Mesendoderm (in vitro differentiated cells): Measurements from ENCODE around the gene MYO16.
"Not testable (repeated sequence)": the region's sequence is repeated elsewhere in the genome, so short reads cannot be mapped to it uniquely, and the experiment has no call there.

Experiments
- DNase-seq: peaks from one replicate; pipeline ENCODE4 v3.0.0; 2013
- H2AK5ac ChIP-seq: 2 replicates; pipeline ENCODE4 v1.6.1; 2013; ENCODE audit warnings: low read length, inconsistent platforms
- H2BK120ac ChIP-seq: 2 replicates; pipeline ENCODE4 v1.6.1; 2013; ENCODE audit warnings: low read depth, mild to moderate bottlenecking, low read length, moderate library complexity, mixed read lengths
- H2BK15ac ChIP-seq: replicated peaks from 2 replicates; pipeline ENCODE4 v1.6.1; 2013; ENCODE audit warnings: low read depth, mild to moderate bottlenecking, moderate library complexity
- H2BK5ac ChIP-seq: 2 replicates; pipeline ENCODE4 v1.6.1; 2013; ENCODE audit warnings: low read length, inconsistent platforms
- H3K18ac ChIP-seq: 2 replicates; pipeline ENCODE4 v1.6.1; 2013; ENCODE audit warnings: mild to moderate bottlenecking, low read length, mixed read lengths
- H3K23ac ChIP-seq: one replicate; pipeline ENCODE4 v1.6.1; 2013; ENCODE audit warnings: low read length
- H3K27ac ChIP-seq: 2 replicates; pipeline ENCODE4 v1.5.1; 2013; ENCODE audit warnings: low read depth, mild to moderate bottlenecking, inconsistent platforms, low read length, moderate library complexity
- H3K27me3 ChIP-seq: 2 replicates; pipeline ENCODE4 v1.6.1; 2013; ENCODE audit warnings: low read length, control low read depth, mild to moderate bottlenecking, inconsistent platforms; ENCODE audit not compliant: insufficient read depth, poor library complexity
- H3K36me3 ChIP-seq: 2 replicates; pipeline ENCODE4 v1.6.1; 2013; ENCODE audit warnings: low read length, inconsistent platforms; ENCODE audit not compliant: control insufficient read depth, insufficient read depth
- H3K4ac ChIP-seq: one replicate; pipeline ENCODE4 v1.6.1; 2013; ENCODE audit warnings: low read depth, mild to moderate bottlenecking, low read length, moderate library complexity
- H3K4me1 ChIP-seq: 2 replicates; pipeline ENCODE4 v1.6.1; 2013; ENCODE audit warnings: low read depth, low read length, inconsistent platforms; ENCODE audit not compliant: control insufficient read depth
- H3K4me2 ChIP-seq: 2 replicates; pipeline ENCODE4 v1.6.1; 2013; ENCODE audit warnings: low read length
- H3K4me3 ChIP-seq: 2 replicates; pipeline ENCODE4 v1.5.1; 2013; ENCODE audit warnings: mild to moderate bottlenecking, low read length
- H3K56ac ChIP-seq: one replicate; pipeline ENCODE4 v1.6.1; 2013; ENCODE audit warnings: low read length
- H3K79me1 ChIP-seq: 2 replicates; pipeline ENCODE4 v1.6.1; 2013; ENCODE audit warnings: low read length, inconsistent platforms
- H3K79me2 ChIP-seq: 2 replicates; pipeline ENCODE4 v1.6.1; 2013; ENCODE audit warnings: mild to moderate bottlenecking, low read length; ENCODE audit not compliant: control insufficient read depth, insufficient read depth
- H3K9ac ChIP-seq: 2 replicates; pipeline ENCODE4 v1.6.1; 2013; ENCODE audit warnings: low read length, inconsistent platforms
- H4K5ac ChIP-seq: one replicate; pipeline ENCODE4 v1.6.1; 2013; ENCODE audit warnings: low read length
- H4K8ac ChIP-seq: one replicate; pipeline ENCODE4 v1.6.1; 2013; ENCODE audit warnings: low read depth, mild to moderate bottlenecking, control low read depth, low read length, moderate library complexity
- WGBS: extraction: QIAGEN DNeasy Blood & Tissue Kit; methylation state at CpG from one replicate; pipeline ENCODE4 v1.1.7; 2013; ENCODE audit warnings: low lambda C conversion rate, missing lambda C conversion rate; ENCODE audit not compliant: insufficient coverage; ENCODE audit errors: extremely low coverage; 5-methylcytosine and 5-hydroxymethylcytosine counted together

The MYO16 gene

DNA sequence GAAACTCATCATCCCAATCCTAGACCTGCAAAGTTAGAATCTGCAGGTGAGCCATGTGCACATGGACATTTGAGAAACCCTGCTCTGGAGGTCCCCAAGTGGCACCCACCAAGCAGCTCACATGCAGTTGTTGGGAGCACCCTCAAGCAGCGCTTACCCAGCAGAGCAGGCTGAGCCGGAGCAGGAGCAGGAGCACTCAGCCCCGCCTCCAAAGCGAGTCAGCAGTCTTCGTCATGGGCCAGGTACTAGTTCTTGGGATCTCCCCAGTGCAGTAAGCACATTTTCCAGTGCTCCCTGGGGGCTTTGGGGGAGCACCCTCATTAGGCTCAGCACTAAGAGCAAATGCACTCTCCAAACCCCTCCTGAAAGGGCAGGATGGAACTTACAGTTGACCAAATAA is 584.3 kb downstream of the MYO16 start:
- Histone ChIP-seq H4K5ac (no peak overlapping the region), H3K79me1 (no peaks in the 10 kb centered on the region), H3K4ac (no peak overlapping the region), H2AK5ac (no peak overlapping the region), H3K4me3 (no peak overlapping the region), H3K36me3 (no peaks in the 10 kb centered on the region), H3K56ac (no peak overlapping the region), H4K8ac (no peak overlapping the region), H2BK5ac (no peak overlapping the region), H3K27ac (no peak overlapping the region), H3K27me3 (no peaks in the 10 kb centered on the region), H3K79me2 (no peaks in the 10 kb centered on the region), H3K23ac (no peak overlapping the region), H3K4me1 (no peaks in the 10 kb centered on the region), H2BK120ac (no peak overlapping the region), H3K18ac (no peak overlapping the region), H3K4me2 (no peak overlapping the region), H3K9ac (no peak overlapping the region), H2BK15ac (no peak overlapping the region)
- no peak for DNase-seq
- WGBS = no CpG with 5 or more reads among the region's 5 CpGs

DNA sequence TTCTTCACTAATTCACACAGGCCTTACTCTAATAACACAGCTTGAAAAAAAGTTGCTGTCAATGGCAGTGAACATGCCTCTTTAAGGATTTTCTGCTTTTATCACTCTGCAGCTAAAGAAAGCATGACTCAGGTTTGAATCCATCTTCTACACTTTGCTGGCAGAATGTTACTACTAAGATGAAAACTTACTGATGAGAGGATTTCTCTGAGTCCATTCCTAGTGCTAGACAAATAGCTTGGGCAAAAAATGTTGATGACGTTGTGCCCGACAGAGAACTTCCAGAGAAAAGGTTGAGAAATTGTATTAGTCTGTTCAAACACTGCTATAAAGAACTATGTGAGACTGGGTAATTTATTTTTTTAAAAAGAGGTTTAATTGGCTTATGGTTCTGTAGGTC is 585.0 kb downstream of the MYO16 start:
- no peak overlapping the region for H2BK120ac ChIP-seq
- H3K27ac ChIP-seq = no peak overlapping the region
- no peak overlapping the region for H4K5ac ChIP-seq
- no CpG with 5 or more reads among the region's 2 CpGs for WGBS
- no peak overlapping the region for H4K8ac ChIP-seq
- H2AK5ac ChIP-seq = no peak overlapping the region
- H2BK15ac ChIP-seq = no peak overlapping the region
- no peaks in the 10 kb centered on the region for H3K79me1 ChIP-seq
- H3K23ac ChIP-seq = no peak overlapping the region
- no peaks in the 10 kb centered on the region for H3K4me1 ChIP-seq
- no peak overlapping the region for H3K4me2 ChIP-seq
- no peak overlapping the region for H3K9ac ChIP-seq
- H3K4ac ChIP-seq = no peak overlapping the region
- H2BK5ac ChIP-seq = no peak overlapping the region
- no peak overlapping the region for H3K56ac ChIP-seq
- H3K27me3 ChIP-seq = no peaks in the 10 kb centered on the region
- no peak overlapping the region for H3K18ac ChIP-seq
- no peaks in the 10 kb centered on the region for H3K79me2 ChIP-seq
- H3K4me3 ChIP-seq = no peak overlapping the region
- H3K36me3 ChIP-seq = no peaks in the 10 kb centered on the region
- DNase-seq = no peak

DNA sequence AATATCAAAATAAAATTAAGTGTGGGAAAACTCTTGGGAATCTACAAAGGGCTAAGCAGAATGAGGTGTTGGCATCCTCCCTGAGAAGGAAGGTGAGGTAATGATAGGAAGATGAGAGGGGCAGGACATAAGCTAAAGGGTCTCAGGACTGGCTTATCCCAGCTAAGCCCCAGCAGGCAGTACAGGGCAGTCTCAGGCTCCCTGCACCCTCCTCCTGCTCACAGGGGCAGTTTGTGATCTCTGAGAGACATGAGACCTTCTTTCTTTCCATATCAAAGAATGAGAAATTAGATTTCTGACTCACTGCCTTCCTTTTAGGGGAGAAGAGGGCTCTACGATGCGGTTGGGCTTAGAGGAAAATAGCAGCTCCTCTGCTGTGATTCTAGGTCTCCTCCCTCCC is 586.0 kb downstream of the MYO16 start:
- no peak overlapping the region for H3K27ac ChIP-seq
- H3K79me2 ChIP-seq = no peaks in the 10 kb centered on the region
- no peak overlapping the region for H3K56ac ChIP-seq
- H3K4me1 ChIP-seq = no peaks in the 10 kb centered on the region
- H3K36me3 ChIP-seq = no peaks in the 10 kb centered on the region
- no peak overlapping the region for H3K4ac ChIP-seq
- no peak overlapping the region for H3K18ac ChIP-seq
- no peak overlapping the region for H3K4me3 ChIP-seq
- WGBS = no CpG with 5 or more reads among the region's 2 CpGs
- no peak overlapping the region for H2BK120ac ChIP-seq
- no peak overlapping the region for H2BK15ac ChIP-seq
- H3K27me3 ChIP-seq = no peaks in the 10 kb centered on the region
- no peak for DNase-seq
- no peak overlapping the region for H3K9ac ChIP-seq
- no peaks in the 10 kb centered on the region for H3K79me1 ChIP-seq
- H2AK5ac ChIP-seq = no peak overlapping the region
- H4K8ac ChIP-seq = no peak overlapping the region
- no peak overlapping the region for H2BK5ac ChIP-seq
- H4K5ac ChIP-seq = no peak overlapping the region
- no peak overlapping the region for H3K4me2 ChIP-seq
- no peak overlapping the region for H3K23ac ChIP-seq

DNA sequence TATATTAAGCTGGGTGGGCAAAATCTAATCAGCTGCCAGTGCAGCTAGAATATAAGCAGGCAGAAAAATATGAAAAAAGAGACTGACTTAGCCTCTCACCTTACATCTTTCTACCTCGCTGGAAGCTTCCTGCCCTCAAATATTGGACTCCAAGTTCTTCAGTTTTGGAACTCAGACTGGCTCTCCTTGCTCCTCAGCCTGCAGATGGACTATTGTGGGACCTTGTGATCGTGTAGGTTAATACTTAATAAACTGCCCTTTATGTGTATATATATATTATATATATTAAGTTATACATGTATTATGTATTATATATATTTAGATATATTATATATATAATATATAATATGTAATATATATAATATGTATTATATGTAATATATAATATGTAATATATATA is 588.1 kb downstream of the MYO16 start:
- not testable (repeated sequence) for H3K4ac ChIP-seq, H3K79me2 ChIP-seq, H3K4me3 ChIP-seq, H3K27ac ChIP-seq, H3K9ac ChIP-seq, H4K8ac ChIP-seq, H2BK5ac ChIP-seq, H3K4me1 ChIP-seq, H3K18ac ChIP-seq, H4K5ac ChIP-seq, H3K23ac ChIP-seq, H3K27me3 ChIP-seq, H2AK5ac ChIP-seq, DNase-seq, H2BK120ac ChIP-seq, H3K4me2 ChIP-seq, H3K56ac ChIP-seq, H3K79me1 ChIP-seq, H2BK15ac ChIP-seq, H3K36me3 ChIP-seq
- no CpG with 5 or more reads among the region's 2 CpGs for WGBS

DNA sequence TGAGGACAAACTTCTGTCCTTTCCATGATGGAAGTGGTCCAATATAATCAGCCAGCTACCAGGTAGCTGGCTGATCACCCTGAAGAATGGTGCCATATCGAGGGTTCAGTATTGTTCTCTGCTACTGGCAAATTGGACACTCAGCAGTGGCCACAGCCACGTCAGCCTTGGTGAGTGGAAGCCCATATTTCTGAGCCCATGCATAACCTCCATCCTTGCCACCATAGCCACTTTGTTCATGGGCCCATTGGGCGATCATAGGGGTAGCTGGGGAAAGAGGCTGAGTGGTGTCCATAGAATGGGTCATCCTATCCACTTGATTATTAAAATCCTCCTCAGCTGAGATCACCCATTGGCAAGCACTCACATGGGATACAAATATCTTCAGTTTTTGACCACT is 591.2 kb downstream of the MYO16 start:
- H4K8ac ChIP-seq = no peak overlapping the region
- H3K23ac ChIP-seq = no peak overlapping the region
- H3K18ac ChIP-seq = no peak overlapping the region
- no CpG with 5 or more reads among the region's 3 CpGs for WGBS
- no peaks in the 10 kb centered on the region for H3K79me2 ChIP-seq
- no peak overlapping the region for H3K4me2 ChIP-seq
- no peak overlapping the region for H4K5ac ChIP-seq
- no peak overlapping the region for H2BK120ac ChIP-seq
- H2AK5ac ChIP-seq = no peak overlapping the region
- H3K27ac ChIP-seq = no peak overlapping the region
- no peaks in the 10 kb centered on the region for H3K36me3 ChIP-seq
- no peak for DNase-seq
- no peak overlapping the region for H2BK5ac ChIP-seq
- no peaks in the 10 kb centered on the region for H3K27me3 ChIP-seq
- H3K4ac ChIP-seq = no peak overlapping the region
- no peak overlapping the region for H3K9ac ChIP-seq
- H2BK15ac ChIP-seq = no peak overlapping the region
- H3K56ac ChIP-seq = no peak overlapping the region
- H3K4me1 ChIP-seq = no peaks in the 10 kb centered on the region
- H3K79me1 ChIP-seq = no peaks in the 10 kb centered on the region
- no peak overlapping the region for H3K4me3 ChIP-seq

- Histone ChIP-seq H3K56ac (no peak overlapping the region), H2BK5ac (no peak overlapping the region), H3K79me1 (no peaks in the 10 kb centered on the region), H2BK120ac (no peak overlapping the region), H3K79me2 (no peaks in the 10 kb centered on the region), H3K4me3 (no peak overlapping the region), H3K23ac (no peak overlapping the region), H3K4ac (no peak overlapping the region), H4K8ac (no peak overlapping the region), H3K27me3 (no peaks in the 10 kb centered on the region), H3K27ac (no peak overlapping the region), H3K9ac (no peak overlapping the region), H2BK15ac (no peak overlapping the region), H3K4me2 (no peak overlapping the region), H4K5ac (no peak overlapping the region), H2AK5ac (no peak overlapping the region), H3K4me1 (no peaks in the 10 kb centered on the region), H3K18ac (no peak overlapping the region), H3K36me3 (no peaks in the 10 kb centered on the region)
- DNase-seq = no peak
- no CpG with 5 or more reads among the region's 4 CpGs for WGBS
Observed at GRCh38 chr13:109224033-109224432, 594.6 kb downstream of the MYO16 start.
